GM20000 (cell line): ENCODE results near the gene HSF4.

Experiments used
- DNase-seq: peaks from one replicate; pipeline ENCODE4 v3.0.0; 2012; ENCODE audit warnings: low spot score
- TF ChIP-seq, protein P1 (sequence below): IDR thresholded peaks from 2 replicates; pipeline ENCODE4 v1.5.1; 2012; ENCODE audit warnings: mild to moderate bottlenecking, control low read depth; ENCODE audit errors: extremely low read depth, missing control alignments

Gene HSF4

DNA sequence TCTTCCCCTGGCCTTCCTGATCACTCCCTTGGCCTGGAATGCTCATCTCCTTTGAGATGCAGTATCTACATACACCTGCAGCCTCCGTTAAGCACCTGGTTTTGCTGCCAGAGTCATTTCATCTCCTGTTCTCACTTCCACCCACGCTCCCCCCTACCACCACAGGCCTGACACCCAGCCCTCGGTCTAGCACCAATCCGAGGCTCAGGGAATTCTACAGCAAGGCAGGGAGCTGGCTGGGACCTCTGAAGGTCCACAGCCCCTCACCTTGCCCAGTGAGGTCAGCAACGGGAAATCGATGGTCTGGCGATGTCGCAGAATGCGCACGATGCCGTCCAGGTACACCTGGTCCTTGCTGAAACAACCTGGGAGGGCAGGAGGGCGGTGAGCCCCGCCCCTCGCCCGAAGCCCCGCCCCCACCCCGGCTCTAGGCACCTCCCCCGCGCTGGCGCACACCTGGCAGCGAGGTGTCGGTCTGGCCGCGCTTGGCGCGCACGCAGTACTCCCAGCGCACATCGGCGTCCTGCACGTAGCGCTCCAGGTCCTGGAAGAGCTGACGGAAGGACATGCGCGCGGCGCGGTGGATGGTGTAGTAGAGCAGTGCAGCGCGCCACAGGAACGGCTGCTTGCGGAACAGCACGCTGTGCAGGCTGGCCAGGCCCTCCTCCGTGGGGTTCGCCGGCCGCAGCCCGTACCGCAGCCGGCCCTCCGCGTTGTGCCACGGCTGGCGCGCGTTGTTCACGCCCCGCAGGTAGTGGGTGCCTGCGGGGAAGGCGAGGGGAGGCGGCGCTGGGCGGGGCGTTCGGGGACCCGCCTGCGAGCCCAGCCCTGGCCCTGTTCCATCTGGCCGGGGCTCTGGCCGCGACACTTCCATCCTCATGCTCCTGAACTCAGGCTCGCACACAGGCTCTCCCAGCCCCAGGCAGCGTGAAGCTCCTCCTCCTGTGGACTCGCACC, 13.5 kb downstream of the HSF4 start:
- TF ChIP-seq, protein P1, sequence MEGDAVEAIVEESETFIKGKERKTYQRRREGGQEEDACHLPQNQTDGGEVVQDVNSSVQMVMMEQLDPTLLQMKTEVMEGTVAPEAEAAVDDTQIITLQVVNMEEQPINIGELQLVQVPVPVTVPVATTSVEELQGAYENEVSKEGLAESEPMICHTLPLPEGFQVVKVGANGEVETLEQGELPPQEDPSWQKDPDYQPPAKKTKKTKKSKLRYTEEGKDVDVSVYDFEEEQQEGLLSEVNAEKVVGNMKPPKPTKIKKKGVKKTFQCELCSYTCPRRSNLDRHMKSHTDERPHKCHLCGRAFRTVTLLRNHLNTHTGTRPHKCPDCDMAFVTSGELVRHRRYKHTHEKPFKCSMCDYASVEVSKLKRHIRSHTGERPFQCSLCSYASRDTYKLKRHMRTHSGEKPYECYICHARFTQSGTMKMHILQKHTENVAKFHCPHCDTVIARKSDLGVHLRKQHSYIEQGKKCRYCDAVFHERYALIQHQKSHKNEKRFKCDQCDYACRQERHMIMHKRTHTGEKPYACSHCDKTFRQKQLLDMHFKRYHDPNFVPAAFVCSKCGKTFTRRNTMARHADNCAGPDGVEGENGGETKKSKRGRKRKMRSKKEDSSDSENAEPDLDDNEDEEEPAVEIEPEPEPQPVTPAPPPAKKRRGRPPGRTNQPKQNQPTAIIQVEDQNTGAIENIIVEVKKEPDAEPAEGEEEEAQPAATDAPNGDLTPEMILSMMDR = no peak
- peak; percentile 71 for DNase-seq

DNA sequence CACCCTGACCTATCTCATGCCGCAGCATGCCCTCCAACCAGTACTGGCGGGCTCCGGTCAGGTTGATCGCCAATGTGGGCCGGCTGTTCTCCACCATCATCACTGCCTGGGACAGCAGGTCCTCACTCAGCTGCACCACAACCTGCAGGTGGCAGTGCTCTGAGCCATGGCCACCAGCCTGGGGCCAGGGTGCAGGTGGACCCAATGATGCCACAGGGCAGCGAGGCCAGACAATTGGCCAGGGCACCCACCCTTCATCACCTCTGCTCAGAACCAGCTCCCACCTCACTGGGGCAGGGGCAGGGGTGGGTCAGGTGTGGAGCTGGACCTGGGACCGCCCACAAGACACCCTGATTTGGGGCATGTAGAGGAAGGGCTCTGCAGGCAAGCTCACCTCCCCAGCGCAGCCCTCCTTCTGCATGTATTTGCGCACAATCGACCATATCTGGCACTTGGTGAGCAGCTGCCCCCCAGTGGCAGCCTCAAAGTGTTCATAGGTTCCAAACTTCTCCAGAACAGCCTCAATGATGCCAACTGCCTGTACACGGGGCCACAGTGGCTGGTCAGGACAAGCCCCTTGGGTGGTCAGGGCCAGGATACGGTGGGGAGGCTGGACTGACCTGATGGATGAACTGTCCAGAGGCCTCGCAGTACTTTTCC, 15.0 kb downstream of the HSF4 start:
- TF ChIP-seq, protein P1 = no peak
- no peak for DNase-seq

DNA sequence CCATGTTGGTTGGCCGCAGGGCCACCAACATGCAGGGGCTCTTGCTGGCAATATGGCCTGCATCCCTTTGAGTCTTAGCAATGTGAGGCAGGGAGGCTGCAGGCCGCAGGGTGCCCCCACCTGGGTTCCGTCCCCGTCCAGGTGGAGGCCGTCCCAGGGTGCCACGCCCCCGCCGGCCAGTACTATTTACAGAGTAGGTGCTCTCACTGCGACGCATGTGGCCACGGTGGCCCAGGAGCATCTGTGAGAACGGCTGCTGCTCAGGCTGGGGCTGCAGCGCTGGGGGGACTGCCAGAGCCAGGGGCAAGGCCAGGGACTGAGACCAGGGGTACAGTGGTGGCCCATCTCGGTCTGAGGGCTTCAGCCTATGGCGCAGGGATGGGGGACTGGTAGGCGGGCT, 15.6 kb downstream of the HSF4 start:
- TF ChIP-seq, protein P1 = no peak
- DNase-seq = no peak

DNA sequence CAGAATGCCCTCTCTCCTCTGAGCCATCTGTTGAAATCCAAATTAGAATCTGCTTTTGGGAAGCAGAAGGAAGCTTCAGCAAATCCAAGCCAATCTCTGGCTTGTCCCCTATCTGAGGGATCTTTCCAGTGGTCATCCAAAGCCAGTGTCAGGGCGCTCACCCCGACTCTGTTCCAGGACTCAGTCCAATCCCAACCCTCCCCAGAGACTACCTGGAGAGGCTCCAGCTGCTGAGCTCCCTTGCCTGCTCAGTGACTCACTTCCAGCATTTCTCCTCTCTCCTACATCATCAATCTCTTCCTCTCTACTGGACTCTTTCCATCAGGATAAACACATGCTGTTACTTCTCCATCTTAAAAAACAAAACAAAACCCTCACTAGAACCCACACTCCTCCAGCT, 16.8 kb downstream of the HSF4 start:
- TF ChIP-seq, protein P1 = no peak
- DNase-seq = no peak

DNA sequence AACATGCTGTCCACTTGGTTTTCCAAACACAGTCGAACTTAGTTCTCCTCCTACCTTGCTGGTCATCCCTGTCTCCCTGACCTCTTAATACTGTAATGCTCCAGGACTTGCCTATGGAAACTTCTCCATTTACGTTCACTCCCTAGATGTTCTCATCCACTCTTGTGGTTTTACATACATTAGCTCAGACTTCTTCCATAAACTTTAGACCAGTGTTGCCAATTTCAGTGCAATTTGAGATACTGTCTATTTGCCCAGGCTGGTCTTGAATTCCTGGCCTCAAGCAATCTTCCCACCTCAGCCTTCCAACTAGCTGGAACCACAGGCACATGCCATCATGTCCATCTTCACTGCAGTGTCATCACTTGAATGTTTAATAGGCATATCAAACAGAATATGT, 17.7 kb downstream of the HSF4 start:
- TF ChIP-seq, protein P1 = no peak
- no peak for DNase-seq

DNA sequence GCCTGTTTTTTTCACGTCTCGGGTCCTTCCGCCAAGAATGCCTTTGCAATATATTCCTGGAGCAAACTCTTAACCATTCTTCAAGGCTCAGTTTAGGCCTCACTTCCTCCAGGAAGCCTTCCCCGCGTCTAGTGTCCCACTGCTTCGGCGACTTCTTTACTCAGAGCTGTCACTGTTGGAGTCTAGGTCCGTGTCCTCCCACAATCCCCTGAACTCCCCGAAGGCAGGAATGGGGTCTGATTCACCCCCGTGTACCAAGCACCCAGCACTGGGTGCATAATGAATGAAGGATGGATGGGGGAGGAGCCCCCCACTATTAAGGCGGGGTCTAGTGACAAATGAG, 18.7 kb downstream of the HSF4 start:
- TF ChIP-seq, protein P1 = no peak
- DNase-seq = no peak

DNA sequence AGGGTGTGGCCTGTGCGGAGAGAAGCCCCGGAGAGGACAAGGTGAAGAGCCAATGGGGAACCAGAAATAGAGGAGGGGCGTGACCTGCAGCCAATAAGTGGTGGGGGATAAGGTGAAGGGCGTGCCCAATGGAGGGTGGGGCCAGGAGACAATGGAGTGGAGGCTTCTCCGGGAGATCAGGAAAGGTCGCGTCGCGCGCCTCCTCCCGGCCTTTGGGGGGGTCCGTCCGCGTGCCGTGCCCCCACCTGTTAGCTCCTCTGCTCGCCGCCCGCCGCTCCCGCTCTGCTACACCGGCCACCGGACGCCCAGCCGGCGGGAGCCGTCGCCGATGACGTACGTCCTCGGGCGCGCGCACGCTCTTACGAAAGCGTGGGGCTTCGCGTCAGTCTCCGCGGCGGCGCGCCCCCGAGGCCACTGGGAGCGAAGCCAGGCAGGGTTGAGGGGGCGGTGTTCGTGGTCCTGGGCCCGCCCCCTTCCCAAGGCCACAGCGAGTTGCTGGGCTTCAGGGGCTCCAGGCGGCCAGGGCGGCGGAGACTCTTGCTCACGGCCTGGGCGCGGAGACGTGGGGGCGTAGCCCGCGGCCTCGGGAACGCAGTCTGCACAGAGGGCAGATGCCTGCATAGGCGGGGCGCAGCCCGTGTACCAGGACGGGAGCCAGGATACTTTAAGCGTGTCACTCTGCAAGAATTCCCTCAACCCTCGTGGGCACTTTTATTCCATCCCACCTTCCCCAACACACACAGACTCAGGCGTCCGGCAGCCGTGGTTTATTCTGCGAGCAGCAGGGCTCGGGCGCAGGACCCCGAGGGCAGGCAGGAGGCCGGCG, 19.3 kb downstream of the HSF4 start, which contains the start of gene MATCAP1:
MATCAP1 (minus strand) TSS at position 337 of the 826 bp plus-strand sequence. CDS start 3,353 bp downstream, outside the sequence.
- TF ChIP-seq, protein P1 = no peak

More for the DNA sequence above, 19.3 kb downstream of the HSF4 start, which contains the start of gene MATCAP1:
- peak; percentile 100 for DNase-seq
